Gastrocnemius medialis (tissue), 4 donors: ENCODE results near the gene RAD51B. TPM values are rescaled to one million over a fixed set of nuclear protein-coding genes. Genes with fewer than 3 reads are reported as not detected.

Experiments
- ATAC-seq, 2 donors: fragments of 150-250 bp; one replicate each; pipeline ENCODE4 v1.9.1; 2016
- DNase-seq, 2 donors: peaks; one replicate each; pipeline ENCODE4 v3.0.0-alpha.2; 2019
- H3K27ac ChIP-seq, 4 donors: fragments of 200-600 bp; sonication (generic); 1 replicate in 1 of 4; 2 replicates in 3 of 4; pipeline ENCODE4 v1.5.1; 2016 to 2018; ENCODE audit warnings: mild to moderate bottlenecking in 2 of 4, moderate library complexity in 1 of 4
- H3K27me3 ChIP-seq, 3 donors: fragments of 200-600 bp; sonication (generic) in 2 of 3; 1 replicate in 1 of 3; 2 replicates in 2 of 3; pipeline versions ENCODE4 v1.5.1 to v1.6.0; 2016 to 2019; ENCODE audit warnings: mild to moderate bottlenecking in 1 of 3, moderate library complexity in 1 of 3
- H3K36me3 ChIP-seq, 2 donors: fragments of 200-600 bp; sonication (generic) in 1 of 2; one replicate each; pipeline ENCODE4 v1.5.1; 2017 to 2018
- H3K4me1 ChIP-seq, 2 donors: fragments of 200-600 bp; sonication (generic) in 1 of 2; one replicate each; pipeline ENCODE4 v1.5.1; 2016 to 2017; ENCODE audit warnings: mild to moderate bottlenecking in 2 of 2
- H3K4me3 ChIP-seq, 4 donors: fragments of 200-600 bp; sonication (generic) in 3 of 4; 1 replicate in 1 of 4; 2 replicates in 3 of 4; pipeline ENCODE4 v1.5.1; 2016 to 2019; ENCODE audit warnings: mild to moderate bottlenecking in 2 of 4
- H3K9me3 ChIP-seq, 3 donors: fragments of 200-600 bp; sonication (generic) in 2 of 3; 1 replicate in 1 of 3; 2 replicates in 2 of 3; pipeline ENCODE4 v1.5.1; 2016 to 2019
- POLR2A ChIP-seq, 2 donors: fragments of 450-650 bp; IDR thresholded peaks; one replicate each; pipeline ENCODE4 v1.6.1; 2017; ENCODE audit warnings: antibody characterized with exemption in 2 of 2, mild to moderate bottlenecking in 2 of 2, moderate library complexity in 2 of 2
- in situ Hi-C, 4 donors: fragments of 200-750 bp; cut with MboI; loops; one replicate each; pipeline versions ENCODE4 v1.15.0 to v1.8.0; 2017; ENCODE audit warnings: low sequenced_read_pairs in 4 of 4
- intact Hi-C: fragments of 100-400 bp; cut with DNase I; formaldehyde crosslinking; loops from one replicate; pipeline ENCODE4 v1.15.1; 2023; ENCODE audit warnings: low total_unique reads
- total RNA-seq, 4 donors: library from RNA; depleted of rRNA; stranded (reverse); fragments of >200 nt; gene quantifications; one replicate each; pipeline versions ENCODE4 v1.1.0 to v1.2.3, GENCODE V29; 2016
- TF ChIP-seq, protein P1 (sequence below), 5 experiments: fragments of 450-650 bp in 3 of 5; fragments of 200-600 bp in 2 of 5; sonication (generic) in 2 of 5; IDR thresholded peaks in 4 of 5; conservative IDR thresholded peaks in 1 of 5; 1 replicate in 4 of 5; 2 replicates in 1 of 5; pipeline ENCODE4 v1.5.1; 2016 to 2019; ENCODE audit warnings: antibody characterized with exemption in 5 of 5, mild to moderate bottlenecking in 3 of 5, moderate library complexity in 3 of 5

The RAD51B gene
- total RNA-seq, 4 donors from 2014 or later: 1.6 to 3.3 (median 2.4) TPM

DNA sequence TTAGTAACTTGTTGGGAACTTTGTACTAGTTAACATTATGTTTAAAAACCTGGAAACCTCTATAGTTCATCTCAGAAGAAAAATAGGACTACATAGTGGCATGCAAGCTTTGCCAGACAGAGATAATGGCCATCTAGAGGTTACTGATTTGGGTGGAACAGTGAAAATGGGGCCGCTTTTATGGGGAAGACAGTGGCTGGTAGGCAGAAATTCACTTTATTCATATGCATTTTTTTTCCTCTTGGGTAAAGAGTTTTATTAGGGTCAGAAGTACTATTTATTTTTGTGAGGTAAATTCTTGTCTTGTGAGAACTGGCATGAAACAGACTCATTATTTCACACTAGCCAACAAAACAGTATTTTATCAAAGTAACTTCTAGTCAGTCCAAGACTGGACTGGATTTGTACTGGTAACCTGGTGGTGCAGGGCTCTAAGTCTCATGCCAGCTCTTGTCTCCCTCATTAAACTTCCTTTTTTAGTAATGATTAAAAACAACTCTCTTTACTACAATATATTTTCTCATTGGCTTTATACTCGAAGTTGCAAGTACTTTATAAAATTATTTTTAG is 345.8 kb downstream of the RAD51B start:
- no peak for ATAC-seq

DNA sequence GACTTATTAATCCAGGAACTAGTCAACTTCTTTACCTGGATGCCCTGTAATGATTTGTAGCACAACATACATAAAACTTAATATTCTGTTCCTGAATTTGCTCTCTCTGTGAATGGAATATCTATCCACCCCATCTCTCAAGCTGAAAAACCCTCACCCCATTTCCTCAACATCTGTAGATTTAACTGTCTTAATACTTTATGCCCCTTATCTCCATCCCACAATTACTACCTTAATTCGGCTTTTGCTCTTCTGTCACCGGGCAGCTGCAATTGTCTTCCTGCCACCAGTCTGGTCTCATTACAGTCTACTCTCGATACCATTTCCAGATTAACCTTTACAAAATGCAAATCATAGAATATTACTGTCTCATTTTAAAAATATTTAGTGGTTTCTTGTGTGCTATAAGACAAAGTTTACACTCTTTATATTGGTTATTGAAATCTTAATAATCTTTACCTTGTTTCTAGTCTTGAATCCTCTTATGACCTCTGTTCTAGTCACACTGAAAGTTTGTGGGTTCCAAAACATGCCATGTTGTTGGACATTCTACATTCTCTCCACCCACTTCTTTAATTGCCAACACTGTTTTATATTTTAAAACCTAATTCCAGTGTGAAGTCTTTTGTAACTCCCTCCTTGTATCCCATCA is 347.3 kb downstream of the RAD51B start:
- intact Hi-C loops (no loop called here), in situ Hi-C loops (no loop called here)

More for the DNA sequence above, 345.8 kb downstream of the RAD51B start:
- in situ Hi-C loops: no loop called here
- intact Hi-C loops: no loop called here
- H3K4me3 ChIP-seq: no peak overlapping the region
- no peaks in the 10 kb centered on the region for H3K27me3 ChIP-seq
- TF ChIP-seq, protein P1, sequence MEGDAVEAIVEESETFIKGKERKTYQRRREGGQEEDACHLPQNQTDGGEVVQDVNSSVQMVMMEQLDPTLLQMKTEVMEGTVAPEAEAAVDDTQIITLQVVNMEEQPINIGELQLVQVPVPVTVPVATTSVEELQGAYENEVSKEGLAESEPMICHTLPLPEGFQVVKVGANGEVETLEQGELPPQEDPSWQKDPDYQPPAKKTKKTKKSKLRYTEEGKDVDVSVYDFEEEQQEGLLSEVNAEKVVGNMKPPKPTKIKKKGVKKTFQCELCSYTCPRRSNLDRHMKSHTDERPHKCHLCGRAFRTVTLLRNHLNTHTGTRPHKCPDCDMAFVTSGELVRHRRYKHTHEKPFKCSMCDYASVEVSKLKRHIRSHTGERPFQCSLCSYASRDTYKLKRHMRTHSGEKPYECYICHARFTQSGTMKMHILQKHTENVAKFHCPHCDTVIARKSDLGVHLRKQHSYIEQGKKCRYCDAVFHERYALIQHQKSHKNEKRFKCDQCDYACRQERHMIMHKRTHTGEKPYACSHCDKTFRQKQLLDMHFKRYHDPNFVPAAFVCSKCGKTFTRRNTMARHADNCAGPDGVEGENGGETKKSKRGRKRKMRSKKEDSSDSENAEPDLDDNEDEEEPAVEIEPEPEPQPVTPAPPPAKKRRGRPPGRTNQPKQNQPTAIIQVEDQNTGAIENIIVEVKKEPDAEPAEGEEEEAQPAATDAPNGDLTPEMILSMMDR (IDR thresholded peaks at IDR 0.05 in 4 of 5, conservative IDR thresholded peaks at IDR 0.05 in 1 of 5): no peak
- no peak for TF ChIP-seq POLR2A (IDR thresholded peaks at IDR 0.05)
- no peaks in the 10 kb centered on the region for H3K36me3 ChIP-seq
- H3K27ac ChIP-seq: no peak overlapping the region
- no peaks in the 10 kb centered on the region for H3K9me3 ChIP-seq
- no peaks in the 10 kb centered on the region for H3K4me1 ChIP-seq
- DNase-seq: no peak

DNA sequence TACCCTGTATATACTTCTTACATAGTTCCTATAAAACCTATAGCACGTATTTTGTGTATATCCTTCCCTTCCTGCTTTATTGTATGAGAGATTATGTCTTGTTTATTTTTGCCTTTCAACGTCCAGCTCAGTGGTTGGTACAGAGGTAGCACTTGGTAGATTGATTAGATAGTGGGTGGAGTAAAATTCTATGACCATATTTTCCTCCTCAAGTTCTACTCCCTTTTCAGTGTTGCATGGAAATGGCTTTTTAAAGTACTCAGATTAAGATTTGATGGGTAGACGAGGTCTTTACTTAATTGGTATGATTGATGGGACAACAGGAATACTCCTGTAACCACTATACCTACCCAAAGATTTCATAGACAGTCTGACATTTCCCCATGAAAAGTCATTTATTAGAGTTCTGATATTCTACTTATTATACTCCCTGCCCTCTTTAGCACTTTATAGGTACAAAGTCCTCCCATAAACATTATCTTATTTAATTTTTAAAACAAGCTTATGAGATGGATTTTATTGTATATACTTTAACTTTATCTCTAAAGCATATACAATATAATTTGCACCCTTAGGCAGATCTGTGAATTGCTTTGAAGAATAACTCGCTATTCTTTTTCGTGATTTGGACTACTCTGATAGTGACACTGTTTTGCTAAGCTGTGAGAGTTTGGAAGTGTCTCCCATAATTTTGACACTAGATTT is 348.0 kb downstream of the RAD51B start:
- intact Hi-C loops: no loop called here

More for the DNA sequence above, 347.3 kb downstream of the RAD51B start:
- H3K27ac ChIP-seq: no peak overlapping the region
- H3K4me3 ChIP-seq: no peak overlapping the region
- no peaks in the 10 kb centered on the region for H3K27me3 ChIP-seq
- DNase-seq (no peak), ATAC-seq (no peak)
- TF ChIP-seq, protein P1 (IDR thresholded peaks at IDR 0.05 in 4 of 5, conservative IDR thresholded peaks at IDR 0.05 in 1 of 5): no peak
- TF ChIP-seq POLR2A (IDR thresholded peaks at IDR 0.05): no peak
- H3K4me1 ChIP-seq: no peaks in the 10 kb centered on the region
- no peaks in the 10 kb centered on the region for H3K36me3 ChIP-seq
- no peaks in the 10 kb centered on the region for H3K9me3 ChIP-seq

DNA sequence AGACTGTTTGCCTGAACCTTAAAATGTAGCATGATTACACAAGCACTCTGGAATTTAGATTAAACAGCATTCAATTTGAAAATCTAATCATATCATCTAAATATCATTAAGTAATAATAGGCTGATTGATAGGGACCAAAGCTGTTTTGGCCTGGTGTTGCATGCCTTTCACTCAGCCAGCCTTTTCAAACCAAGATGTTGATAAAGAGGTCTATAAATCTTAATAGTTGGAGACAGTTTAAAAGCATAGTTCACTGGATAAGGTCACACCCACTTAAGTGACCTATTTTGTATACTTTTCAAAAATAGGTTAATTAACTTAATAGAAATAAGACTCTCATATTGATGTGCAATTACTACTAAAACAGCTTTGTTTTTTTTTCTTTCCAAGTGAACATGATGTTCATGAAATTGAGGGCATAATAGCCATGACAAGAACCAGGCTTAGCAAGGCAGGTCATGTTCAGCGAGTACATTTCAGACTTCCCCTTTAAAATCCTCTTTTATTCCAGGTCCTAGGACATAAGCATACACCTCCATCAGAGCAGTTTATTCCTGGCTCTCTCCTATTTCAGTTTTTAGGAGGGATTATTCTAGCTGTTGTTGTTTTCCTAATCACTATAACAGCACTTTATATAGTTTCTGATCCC is 349.0 kb downstream of the RAD51B start:
- H3K9me3 ChIP-seq: no peaks in the 10 kb centered on the region
- no peak overlapping the region for H3K4me3 ChIP-seq
- intact Hi-C loops (no loop called here), in situ Hi-C loops (no loop called here)
- ATAC-seq (no peak), DNase-seq (no peak)
- no peaks in the 10 kb centered on the region for H3K36me3 ChIP-seq
- no peaks in the 10 kb centered on the region for H3K27me3 ChIP-seq
- TF ChIP-seq, protein P1 (IDR thresholded peaks at IDR 0.05 in 4 of 5, conservative IDR thresholded peaks at IDR 0.05 in 1 of 5): no peak
- no peak for TF ChIP-seq POLR2A (IDR thresholded peaks at IDR 0.05)
- H3K27ac ChIP-seq: no peak overlapping the region
- peaks cover 0 to 9% of the 10 kb centered on the region in 2 donors for H3K4me1 ChIP-seq

More for the DNA sequence above, 348.0 kb downstream of the RAD51B start:
- no peaks in the 10 kb centered on the region for H3K36me3 ChIP-seq
- H3K9me3 ChIP-seq: no peaks in the 10 kb centered on the region
- DNase-seq (no peak), ATAC-seq (no peak)
- in situ Hi-C loops: no loop called here
- H3K27ac ChIP-seq: no peak overlapping the region
- H3K4me1 ChIP-seq: peaks cover 0 to 4% of the 10 kb centered on the region in 2 donors
- TF ChIP-seq, protein P1 (IDR thresholded peaks at IDR 0.05 in 4 of 5, conservative IDR thresholded peaks at IDR 0.05 in 1 of 5): no peak
- TF ChIP-seq POLR2A (IDR thresholded peaks at IDR 0.05): no peak
- H3K27me3 ChIP-seq: no peaks in the 10 kb centered on the region
- no peak overlapping the region for H3K4me3 ChIP-seq
